HG02973 (cell line): ENCODE measurements around the gene MVK.

Experiments
- ATAC-seq: cut with Tn5 transposase; IDR thresholded peaks from one replicate; pipeline ENCODE4 v1.9.1; 2021; ENCODE audit warnings: moderate library complexity; ENCODE audit not compliant: unreplicated experiment

Gene MVK

DNA sequence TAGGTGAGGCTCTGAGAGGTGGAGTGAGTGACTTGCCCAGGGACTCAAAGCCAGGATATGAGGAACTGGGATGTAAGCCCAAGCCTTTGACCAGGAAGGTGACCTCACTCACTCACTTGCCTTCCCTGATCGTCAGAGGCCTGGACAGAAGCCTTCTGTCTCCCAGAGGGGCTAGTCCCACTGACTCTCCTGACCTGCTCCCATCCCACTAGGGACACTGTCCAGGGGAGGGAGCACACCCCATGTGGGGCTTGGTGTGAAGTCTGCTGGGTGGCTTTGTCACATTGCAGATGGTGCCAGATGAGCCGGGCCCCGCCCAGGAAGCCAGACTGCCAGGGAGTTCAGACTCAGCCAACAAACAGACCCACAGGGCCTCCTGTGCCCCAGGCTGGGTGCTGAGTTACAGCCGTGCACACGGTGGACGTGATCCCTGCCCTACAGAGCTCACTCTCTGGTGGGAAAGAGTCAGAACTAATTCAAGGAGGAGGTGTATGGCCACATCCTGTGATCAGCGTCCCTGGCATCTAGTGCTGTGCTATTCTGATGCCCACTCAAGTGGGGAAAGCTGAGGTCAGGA, 28.6 kb upstream of the MVK start:
- no peak for ATAC-seq

DNA sequence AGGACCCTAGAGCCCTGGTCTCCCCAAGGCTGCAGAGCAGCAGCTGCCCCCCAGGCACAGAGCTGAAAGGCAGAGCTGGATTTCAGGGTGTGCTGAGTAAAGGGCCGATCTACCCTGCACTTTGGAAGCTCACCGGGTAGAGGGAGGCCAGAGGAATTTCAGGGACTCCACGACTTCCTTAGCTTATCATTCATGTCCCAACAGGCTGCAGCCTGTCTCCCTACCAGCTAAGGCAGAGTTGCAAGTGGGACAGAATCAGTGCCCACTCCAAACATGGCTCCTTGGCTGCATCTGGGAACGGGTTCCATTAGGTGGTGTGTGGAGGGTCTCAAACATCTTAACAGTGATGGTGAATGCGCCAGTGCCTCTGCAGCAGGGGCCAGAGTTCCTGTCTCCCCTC, 27.8 kb upstream of the MVK start:
- ATAC-seq, result no peak

DNA sequence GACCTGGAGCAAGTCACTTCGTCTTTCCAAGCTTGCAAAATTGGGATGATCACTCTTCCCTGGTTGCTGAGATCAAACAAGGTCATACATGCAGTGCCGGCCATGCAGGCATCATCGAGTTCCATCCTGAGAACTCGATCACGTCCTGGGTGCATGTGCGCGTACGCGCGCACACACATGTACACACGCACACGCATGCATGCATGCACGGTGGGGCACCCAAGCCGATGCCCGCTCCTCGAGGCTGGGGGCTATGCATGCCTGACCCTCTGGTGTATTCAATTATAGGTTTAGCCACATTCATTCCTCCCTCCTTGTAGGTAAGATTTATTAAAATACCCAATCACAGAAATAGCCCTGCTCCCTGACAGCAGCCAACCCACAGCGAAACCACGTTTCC, 26.3 kb upstream of the MVK start:
- no peak for ATAC-seq

DNA sequence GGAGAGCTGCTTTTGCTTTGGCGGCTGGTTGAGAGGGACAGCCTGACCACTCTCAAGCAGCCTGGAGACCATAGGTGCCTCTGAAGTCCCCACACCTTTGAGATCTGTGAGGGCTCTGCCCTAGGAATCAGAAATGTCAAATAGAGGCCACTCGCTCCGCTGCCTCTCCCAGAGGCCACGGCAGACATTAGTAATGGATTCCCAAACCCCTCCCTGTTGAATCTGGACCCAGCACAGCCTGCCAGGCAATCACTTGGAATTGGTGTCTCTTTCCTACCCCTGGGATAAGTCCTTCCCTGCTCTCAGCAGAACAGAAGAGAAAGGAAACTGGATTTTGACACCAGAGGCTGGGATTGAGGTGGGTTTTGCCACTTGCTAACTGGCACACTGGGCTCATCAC, 25.3 kb upstream of the MVK start:
- no peak for ATAC-seq

DNA sequence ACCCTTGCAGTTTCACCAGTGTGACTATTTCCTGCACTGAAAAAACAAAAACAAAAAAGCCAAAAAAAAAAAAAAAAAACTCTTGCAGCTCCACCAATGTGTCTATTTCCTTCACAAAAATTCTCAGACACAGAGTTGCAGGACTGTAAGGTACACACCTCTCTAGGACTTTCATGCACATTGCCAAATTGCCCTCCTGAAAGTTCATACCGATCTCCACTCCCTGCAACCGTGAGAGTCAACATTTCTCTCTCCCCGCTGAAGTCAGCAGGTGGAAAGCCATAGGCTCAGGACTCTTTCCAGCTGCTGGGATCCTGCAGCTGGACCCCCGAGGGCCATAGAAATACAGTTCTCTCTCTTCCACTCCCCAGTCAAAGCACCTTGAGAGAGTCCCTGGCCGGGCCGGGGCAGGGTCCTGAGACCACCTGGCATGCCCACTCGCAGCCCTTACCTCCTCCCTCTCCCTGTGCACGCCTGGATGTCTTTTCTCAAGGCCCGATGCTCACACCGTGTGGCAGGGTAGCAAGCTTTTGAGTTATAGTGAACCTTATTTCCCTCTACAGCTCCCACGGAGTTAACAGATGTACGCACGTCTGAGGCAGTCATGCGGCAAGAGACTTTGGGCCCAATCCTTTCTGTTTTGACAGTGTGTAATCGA, 23.9 kb upstream of the MVK start:
- no peak for ATAC-seq

DNA sequence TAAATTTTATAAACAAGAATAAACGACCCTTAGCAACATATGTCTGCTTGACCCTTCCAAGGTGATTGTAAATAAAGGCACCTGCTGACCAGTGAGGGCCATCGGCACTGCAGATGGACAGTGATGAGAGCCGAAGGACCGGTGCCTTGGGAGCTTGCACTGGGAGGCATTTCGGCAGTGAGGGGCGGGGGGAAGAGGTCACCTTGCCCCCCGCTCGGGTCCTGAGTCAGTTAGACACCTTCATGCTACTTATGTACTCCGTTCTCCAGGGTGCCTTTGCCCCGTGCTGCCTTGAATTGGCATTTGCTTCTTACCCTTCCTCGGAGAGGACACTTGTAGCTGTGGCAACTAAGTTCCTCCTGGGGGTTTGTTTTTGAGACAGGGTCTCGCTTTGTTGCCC, 23.3 kb upstream of the MVK start:
- no peak for ATAC-seq

DNA sequence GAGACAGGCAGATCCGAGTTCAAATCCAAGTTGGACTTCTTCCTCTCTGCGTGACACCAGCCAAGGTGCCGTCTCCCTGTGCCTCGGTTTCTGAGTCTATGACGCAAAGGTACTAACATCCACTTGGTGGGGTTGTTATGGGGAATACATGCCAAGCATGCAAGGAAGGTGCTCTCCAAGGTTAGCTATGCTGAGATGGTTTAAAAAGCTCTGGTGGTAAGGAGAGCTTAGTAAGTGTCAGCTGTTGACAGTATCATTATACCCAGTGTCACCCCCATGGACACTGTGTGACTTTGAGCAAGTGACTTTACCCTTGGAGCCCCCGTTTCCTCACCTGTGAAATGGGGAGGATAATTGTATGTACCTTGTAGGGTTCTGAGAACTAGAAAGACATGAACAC, 22.5 kb upstream of the MVK start:
- no peak for ATAC-seq

DNA sequence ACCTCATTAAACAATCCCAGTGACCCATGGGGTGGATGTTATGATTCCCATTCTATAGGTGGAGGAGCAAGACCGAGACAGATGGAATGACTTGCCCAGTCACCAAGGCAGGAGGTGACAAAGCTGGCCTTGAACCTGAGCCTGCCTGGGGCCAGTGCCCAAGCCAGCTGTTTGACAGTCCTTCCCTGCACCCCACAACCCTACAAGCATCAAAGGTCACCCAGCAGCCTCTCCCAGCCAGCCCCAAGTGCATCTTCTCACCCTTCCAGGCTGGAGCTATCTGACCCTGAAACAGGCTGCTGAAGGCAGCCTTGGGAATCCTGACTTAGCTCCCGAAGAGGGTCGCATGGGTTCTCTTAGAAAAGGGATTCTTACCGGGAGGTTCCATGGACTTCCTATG, 20.6 kb upstream of the MVK start:
- ATAC-seq, result no peak

DNA sequence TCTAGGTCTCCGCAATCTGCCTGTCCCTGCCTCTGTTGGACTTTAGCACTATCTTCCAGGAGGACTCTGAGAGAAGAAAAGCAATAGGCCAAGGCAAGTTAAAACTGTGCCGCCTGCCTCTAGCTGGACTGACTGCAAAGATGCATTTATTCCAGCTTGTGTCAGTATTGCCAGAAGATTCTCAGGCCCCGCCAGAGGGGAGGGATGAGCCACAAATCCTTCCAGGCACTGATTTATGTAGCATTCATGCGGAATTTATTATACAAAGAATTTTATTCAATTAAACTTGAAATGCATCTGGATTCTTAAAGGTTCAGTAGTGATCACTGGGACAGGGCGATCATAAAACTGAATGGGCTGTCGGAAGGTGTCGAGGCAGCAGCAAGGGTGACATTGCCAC, 20.1 kb upstream of the MVK start:
- no peak for ATAC-seq

DNA sequence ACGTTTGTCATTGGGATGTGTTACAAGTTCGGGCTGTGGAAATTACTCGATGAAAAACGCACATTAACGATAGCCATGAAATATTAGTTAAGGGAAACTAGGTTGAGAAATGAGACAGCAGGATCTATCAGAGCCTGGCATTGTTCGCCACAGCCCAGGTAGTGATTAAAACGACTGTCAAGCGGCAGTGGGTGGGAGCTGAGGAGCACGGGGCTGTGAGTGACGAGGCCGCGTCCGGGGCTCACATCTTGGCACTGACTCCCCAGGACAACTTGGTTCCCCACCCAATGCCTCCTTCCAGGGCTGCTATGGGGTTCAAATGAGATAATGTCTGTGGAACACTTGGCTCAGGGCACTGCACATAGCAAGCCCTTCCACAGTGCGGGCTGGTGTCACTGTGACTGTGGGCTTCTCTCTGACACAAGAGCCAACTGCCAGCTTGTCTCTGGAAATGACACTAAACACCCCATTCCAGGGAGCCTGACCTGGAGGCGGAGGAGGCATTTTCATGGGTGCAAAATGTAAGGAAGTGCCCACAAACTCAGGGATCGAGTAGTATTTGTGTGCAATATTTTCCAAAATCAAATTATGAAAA, 19.6 kb upstream of the MVK start:
- ATAC-seq, result no peak

DNA sequence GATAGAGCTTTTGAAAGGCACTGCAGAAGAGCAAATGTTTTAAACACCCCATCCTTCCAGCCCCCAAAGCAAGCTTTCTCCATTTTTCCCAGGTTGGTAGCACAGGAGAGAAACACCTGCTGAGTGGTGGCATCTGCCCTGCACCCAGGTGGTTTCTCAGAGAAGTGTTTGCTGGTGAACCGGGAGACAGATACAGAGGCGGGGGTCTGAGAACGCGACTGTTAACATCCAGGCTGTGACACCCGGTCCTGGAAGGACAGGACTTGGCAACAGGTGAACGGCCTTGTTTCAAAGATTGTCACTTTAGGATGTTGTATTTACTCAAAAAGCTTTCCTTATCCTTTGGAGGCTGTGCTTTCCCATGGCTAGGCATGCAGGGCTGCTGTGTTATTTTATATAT, 18.8 kb upstream of the MVK start:
- no peak for ATAC-seq

DNA sequence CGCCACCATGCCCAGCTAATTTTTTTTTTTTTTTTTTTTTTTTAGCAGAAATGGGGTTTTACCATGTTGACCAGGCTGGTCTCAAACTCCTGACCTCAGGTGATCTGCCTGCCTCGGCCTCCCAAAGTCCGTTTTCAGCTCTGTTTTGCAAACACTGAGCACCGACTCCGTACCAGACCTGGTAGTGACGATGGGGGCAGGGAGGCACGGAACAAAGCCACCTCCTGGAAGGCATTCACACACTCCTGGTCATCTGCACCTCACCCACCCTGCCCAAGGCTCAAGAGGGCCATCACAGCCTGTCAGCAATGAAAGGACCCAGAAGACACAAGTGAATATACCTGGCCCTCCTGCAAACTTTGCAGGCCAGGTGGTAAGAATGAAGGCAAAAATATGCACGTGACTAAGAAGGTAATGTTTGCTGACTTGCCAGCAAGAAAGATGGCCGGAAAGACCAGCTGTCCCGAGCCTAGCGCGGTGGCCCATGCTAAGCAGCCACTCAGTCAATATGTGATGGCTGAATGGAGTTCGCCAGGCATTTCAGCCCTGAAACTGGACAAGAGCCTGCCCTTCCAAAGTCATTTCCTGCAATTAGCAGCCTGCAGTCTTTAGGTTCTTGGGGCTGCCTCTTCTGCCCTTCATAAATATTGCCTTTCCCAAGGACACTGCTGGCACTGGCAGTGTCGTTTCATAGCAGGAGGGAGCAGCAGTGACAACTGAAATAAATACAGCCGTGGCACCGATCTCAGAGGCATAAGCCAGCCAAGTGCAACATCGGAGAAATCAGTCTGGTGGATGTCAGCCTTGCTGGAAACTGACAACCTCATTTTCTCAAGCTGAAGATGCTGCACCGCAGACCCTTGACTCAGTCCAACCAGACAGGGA, 17.9 kb upstream of the MVK start:
- ATAC-seq, result no peak

DNA sequence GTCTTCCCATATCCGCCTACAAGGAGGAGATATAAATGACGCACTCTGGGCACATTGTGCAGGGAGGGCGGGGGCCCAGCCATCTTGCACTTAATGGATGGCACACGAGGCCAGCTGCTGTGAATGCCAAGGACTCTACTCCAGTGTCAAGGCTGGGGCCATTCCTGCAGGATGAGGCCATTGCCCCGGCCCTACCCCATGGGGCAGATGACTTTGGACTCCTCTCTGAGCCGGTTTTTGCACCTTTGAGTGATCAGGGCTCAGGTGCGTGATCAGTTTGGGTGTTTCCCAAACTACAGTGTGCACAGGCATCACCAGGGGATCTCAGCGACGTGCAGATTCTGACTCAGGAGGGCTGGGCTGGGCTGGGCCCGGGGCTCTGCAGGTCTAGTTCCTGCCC, 16.4 kb upstream of the MVK start:
- no peak for ATAC-seq

DNA sequence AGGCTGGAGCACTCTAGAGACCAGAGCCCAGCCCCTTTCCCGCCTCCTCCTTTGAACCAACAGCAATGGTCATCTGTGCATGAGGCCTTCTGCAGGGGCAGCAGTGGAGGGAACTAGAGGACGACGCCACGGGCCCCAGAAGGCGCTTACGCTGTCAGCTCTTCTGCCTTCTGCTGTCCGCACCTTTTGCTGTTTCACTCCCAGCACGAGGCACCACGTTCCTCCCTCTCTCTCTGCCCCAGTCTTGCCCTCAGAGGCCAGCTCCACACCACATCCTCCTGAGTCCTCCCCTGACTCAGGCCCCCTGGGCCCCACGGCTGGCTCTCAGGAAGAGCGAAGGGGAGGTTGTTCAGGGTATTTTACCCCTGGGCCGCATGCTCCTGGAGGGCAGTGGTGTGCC, 15.8 kb upstream of the MVK start:
- ATAC-seq, result no peak

DNA sequence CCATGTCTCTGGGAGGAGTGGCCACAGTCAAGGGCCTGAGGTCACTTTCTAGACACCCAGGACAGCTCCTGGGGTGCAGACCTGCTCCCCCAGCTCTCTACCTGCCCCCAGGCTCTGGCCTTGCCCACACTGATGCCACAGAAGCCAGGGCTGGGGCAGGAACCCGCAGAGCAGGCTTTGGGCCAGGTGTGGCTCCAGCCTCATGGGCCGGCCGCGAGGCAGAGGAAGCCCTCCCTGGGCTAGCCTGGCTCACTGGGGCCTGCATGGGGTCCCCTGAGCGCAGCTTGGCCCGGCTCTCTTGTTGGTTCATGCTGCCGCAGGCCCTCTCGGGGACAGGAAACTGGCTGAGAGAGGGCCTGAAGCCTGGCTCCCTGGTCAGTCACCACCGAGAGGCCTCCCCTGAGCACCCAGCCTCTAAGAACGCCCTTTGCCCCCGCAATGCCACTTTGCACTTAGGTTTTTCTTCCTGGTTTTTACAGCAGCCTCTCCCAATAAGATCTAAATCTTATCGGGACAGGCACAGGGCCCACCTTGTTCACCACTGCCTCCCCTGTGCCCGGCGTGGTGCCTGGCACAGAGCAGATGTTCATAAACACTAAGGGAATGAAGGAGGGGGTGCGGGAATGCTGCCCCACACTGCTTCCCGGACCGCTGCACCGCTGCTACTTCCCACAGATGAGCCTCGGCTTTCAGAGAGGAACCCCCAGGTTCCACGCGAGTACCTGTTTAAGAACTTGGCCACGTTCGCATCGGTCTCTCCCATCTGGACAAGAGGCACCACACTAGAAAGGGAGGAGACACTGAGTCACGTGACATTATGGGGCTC, 15.0 kb upstream of the MVK start:
- no peak for ATAC-seq

DNA sequence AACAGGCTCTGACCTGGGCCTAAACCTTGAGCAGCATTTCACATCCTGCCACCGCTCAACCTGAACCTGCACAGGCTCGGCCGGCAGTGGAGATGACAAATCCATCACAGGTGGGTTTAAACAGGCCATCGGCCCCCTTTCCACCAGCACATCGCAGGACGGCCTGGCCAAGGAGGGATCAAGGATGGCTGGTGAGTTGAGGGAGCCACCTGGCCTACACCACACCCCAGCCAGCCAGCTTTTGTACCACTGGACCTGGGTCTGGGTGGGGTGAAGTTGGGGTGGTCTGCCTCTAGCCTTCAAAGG, 14.4 kb upstream of the MVK start:
- no peak for ATAC-seq

DNA sequence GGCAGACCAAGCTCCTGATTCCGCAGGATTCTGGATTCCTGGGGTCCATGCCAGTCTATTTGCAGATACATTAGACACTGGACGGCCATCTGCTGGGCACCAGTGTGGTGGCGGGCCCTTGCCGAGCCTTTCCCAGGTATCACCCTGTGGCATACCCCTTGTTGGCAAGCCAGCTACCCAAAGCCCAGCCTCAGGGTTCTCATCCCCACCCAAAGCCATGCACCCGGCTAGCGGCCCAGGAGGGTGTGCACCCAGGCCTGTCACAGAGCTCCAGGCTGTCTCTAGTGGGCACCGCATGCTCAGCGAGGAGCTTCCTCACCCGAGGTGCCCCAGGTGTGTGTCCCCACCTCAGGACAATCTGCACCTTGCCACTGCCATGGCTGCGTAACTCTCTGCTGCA, 14.0 kb upstream of the MVK start:
- no peak for ATAC-seq

DNA sequence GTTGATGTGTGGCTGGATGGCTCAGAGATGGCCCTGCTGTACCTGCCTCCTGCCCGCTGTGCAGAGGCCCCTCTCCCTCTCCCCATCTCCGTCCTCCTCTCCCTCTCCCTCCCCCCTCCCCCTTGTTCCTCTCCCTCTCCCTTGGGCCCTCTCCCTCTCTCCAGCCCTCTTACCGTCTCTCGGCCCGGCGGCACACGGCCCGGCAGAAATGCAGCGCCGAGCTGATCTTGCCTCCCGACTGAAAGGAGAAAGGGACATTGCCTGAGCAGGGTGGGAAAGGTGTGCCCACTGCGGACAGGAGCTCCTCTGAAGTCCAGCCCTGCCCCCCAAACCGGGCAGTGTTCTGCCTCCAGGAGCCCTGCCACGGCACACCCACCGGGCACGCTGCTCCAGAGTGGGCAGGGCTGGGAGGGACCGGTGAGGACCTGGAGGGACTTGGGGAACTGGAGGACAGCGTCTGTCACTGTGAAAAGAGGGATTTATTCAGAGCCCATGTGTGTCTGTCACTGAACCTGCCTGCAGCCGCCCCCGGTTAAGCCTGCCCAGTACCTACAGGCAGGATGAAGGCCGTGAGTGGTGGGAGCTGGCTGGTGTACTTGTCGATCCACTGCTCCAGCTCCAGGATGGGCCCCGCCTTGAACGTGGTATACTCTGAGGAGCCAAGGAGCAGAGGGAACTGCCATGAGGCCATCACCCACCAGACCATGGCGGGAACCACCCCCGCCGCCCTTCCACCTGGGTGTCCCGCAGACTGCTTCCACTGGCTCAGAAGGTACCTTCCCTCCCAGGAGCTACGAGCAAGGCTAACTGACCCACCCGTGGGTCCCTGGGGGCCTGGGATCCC, 12.5 kb upstream of the MVK start:
- no peak for ATAC-seq

DNA sequence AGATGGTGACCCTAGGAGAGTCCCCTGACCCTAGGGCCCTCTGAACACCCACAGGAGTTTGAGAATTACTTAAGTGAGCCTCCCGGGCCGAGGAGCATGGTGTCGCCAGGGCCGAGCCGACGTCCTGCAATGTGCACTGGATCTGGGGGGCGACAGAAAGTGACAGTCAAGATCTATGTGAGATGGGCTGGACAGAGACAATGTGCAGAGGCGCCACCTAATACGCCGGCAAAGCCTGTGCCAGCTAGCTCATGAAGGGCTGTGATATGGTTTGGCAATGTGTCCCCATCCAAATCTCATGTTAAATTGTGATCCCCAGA, 11.9 kb upstream of the MVK start:
- ATAC-seq, result no peak

DNA sequence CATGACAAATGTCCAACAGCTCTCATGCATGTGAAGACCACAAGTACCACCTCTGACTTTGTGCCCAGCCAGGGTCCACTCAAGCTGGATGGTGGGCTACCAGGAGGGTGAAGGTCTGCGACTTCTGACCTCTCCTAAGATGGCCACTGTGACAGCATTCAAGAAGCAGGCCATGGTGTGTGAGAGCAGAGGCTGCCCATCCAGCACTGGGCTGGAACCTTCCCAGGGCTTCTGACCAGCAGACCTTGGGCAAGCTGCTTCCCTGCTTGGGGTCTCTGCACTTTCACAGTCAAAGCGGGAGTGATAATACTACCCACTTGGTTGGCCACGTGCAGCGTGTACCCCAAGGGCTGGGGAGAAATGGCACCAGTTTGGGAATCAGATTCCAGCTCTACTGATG, 10.7 kb upstream of the MVK start:
- no peak for ATAC-seq
